KOPT-K1 (cell line): ENCODE measurements around the gene MCM9.
A peak's percentile ranks its signal among the peaks of the same experiment; 100 is the strongest.
"Not testable (repeated sequence)": the region's sequence is repeated elsewhere in the genome, so short reads cannot be mapped to it uniquely, and the experiment has no call there.

Experiments
- H3K27ac ChIP-seq: fragments of 200-600 bp; sonication (generic); 2 replicates; pipeline ENCODE4 v1.5.1; 2016; ENCODE audit warnings: antibody characterized with exemption, mild to moderate bottlenecking, low read depth, low read length; ENCODE audit not compliant: poor library complexity, severe bottlenecking
- H3K36me3 ChIP-seq: fragments of 200-600 bp; sonication (generic); 2 replicates; pipeline ENCODE4 v1.5.1; 2017; ENCODE audit warnings: antibody characterized with exemption, mild to moderate bottlenecking, low read length, moderate library complexity; ENCODE audit not compliant: insufficient read depth
- H3K9me3 ChIP-seq: fragments of 200-600 bp; sonication (generic); 2 replicates; pipeline ENCODE4 v1.5.1; 2017; ENCODE audit warnings: antibody characterized with exemption, low read length, mild to moderate bottlenecking; ENCODE audit not compliant: insufficient read depth, poor library complexity, severe bottlenecking

MCM9 gene

GRCh38 chr6:118830691-118831090 lies 104.3 kb downstream of the MCM9 start:
- Histone ChIP-seq H3K36me3 (peaks cover 27% of the 10 kb centered on the region), H3K27ac (no peak overlapping the region), H3K9me3 (peaks cover 9% of the 10 kb centered on the region)

DNA sequence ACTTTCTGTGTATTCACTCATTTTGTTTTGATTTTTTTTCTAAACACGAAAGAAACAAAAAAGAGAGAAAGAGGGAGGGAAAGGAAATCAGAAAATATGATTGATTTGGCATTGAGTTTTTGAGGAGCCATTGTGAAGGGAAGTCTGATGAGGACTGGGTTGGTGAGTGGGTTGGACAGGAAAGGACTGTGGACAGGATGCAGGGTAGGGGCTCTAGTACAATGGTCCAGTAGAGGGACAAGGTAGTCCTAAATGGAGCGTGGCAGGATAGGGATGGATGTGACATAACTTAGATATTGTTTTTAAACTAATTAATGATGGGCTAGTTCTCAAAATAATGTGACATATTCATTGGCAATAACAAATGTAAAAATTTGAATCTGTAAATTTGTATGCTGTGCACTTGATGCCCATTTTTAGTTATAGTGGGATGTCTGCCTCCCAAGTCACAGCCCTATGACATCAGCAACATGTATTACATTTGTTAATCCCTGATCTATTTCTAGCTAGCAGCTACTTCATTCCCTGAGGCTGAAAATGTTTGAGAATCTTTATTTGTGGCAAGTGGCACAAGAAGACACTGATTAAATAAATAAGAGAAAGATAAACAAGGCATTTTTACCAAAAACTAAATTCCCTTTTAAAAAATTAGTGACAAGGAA lies 105.0 kb downstream of the MCM9 start:
- Histone ChIP-seq H3K9me3 (peaks cover 9% of the 10 kb centered on the region), H3K36me3 (peaks cover 35% of the 10 kb centered on the region), H3K27ac (no peak overlapping the region)

DNA sequence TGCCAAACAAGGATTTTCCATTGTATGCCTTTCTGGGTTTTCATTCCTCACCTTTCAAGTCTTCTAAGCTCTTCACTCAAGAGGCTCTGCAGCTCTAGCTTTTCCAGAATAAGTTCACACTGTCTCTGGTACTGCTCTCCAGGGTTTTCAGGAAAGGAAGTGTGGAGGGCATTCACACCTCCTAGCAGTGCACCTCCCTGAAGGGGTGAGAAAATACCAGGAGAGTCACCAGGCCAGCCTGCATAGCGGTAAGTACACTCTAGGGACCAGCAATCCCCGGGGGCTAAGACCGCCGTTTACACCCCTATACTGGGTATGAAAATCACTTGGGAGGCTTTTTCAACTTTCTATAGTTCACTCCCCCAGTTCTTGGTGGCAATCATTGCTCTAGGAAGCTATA lies 108.9 kb downstream of the MCM9 start:
- Histone ChIP-seq H3K27ac (no peak overlapping the region), H3K9me3 (peaks cover 15% of the 10 kb centered on the region), H3K36me3 (peaks cover 60% of the 10 kb centered on the region)

GRCh38 chr6:118825661-118826060 lies 109.3 kb downstream of the MCM9 start:
- H3K9me3 ChIP-seq = peaks cover 15% of the 10 kb centered on the region
- peaks cover 60% of the 10 kb centered on the region for H3K36me3 ChIP-seq
- H3K27ac ChIP-seq = no peak overlapping the region

DNA sequence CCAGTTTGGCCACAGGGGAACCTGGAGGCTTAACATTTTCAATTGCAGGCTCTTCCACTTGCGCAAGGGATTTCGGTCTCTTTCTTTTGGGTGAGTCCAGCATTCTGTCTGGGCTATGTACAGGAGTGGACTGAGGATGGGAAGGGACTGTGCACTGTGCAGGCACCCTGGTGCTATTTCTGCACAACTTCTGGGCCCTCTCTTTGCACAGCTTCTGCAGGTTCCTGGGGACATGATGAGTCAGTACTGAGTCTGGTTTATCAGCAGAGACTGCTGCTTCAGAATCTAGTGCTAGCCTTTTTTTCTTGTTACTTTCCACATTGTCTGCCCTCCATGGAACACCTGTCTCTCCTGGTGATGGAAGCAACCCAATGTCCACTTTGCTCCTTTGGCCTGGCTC lies 119.5 kb downstream of the MCM9 start:
- H3K36me3 ChIP-seq = peaks cover 19% of the 10 kb centered on the region

DNA sequence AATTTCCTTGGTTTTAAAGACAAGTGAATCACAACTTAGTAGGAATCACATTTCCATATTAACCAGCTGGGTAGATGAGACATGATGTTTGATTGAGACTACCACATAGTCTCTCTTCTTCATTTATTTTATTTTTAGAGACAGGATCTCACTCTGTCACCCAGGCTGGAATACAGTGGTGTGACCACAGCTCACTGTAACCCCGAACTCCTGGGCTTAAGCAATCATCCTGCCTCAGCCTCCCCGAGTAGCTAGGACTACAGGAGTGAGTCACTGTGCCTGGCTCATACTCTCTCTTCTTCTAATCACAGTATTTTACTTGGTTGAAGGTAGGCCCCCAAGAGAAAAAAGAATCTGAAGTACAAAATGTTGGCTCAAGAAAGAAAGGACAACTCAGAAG lies 121.2 kb downstream of the MCM9 start:
- Histone ChIP-seq H3K9me3 (peaks cover 6% of the 10 kb centered on the region), H3K27ac (no peak overlapping the region)

More for the DNA sequence above, 119.5 kb downstream of the MCM9 start:
- Histone ChIP-seq H3K27ac (peak overlapping the region; percentile 23), H3K9me3 (peaks cover 12% of the 10 kb centered on the region)

DNA sequence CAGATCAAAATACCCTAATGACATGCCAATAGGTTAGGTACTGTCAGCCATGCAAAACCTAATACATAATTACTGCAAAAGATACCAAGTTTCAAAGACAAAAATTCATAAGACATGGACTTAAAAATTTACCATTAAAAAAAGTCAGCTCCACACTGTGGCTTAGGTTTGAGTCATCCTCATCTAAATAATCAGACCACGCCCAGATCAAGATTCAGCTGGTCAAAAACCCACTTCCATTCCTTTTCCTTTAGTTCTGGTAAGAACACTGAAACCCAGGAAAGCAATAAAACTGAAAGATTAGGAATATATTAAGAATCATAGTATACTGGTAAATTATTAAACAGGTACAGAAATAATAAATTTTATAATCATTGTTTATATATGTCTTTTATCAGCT lies 122.0 kb downstream of the MCM9 start:
- H3K27ac ChIP-seq = no peak overlapping the region
- peaks cover 6% of the 10 kb centered on the region for H3K9me3 ChIP-seq
- peaks cover 19% of the 10 kb centered on the region for H3K36me3 ChIP-seq

More for the DNA sequence above, 121.2 kb downstream of the MCM9 start:
- H3K36me3 ChIP-seq = peaks cover 19% of the 10 kb centered on the region

GRCh38 chr6:118810420-118811027 lies 124.4 kb downstream of the MCM9 start:
- H3K9me3 ChIP-seq = peaks cover 6% of the 10 kb centered on the region
- H3K36me3 ChIP-seq = peaks cover 12% of the 10 kb centered on the region
- peak overlapping the region; percentile 73 for H3K27ac ChIP-seq

- no peaks in the 10 kb centered on the region; the same call in 1 of the 2 replicates for H3K36me3 ChIP-seq
- peaks cover 6% of the 10 kb centered on the region for H3K9me3 ChIP-seq
- H3K27ac ChIP-seq = peak overlapping the region; percentile 73
Measured at GRCh38 chr6:118808793-118809638, 125.9 kb downstream of the MCM9 start.

DNA sequence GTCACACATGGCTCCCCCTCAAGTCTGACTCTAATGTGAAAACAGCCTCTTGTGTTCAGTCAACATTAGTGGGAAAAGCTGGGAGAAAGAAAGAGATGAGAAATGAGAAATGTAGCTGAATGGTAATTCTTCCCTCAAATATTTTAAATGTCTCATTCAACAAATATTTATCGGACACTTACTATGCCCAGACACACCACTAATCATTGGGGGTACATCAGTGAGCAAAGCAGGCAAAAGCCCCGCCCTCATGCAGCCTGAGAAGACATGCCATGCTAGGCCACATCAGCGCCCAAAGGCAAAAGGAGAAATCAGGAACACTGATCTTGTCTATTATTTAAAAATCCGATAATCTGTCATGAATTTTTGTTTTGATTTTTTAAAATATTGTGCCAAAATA lies 130.9 kb downstream of the MCM9 start:
- Histone ChIP-seq H3K27ac (no peak overlapping the region), H3K9me3 (no peaks in the 10 kb centered on the region), H3K36me3 (no peaks in the 10 kb centered on the region)

GRCh38 chr6:118801257-118801656 lies 133.7 kb downstream of the MCM9 start:
- Histone ChIP-seq H3K36me3 (no peaks in the 10 kb centered on the region), H3K27ac (no peak overlapping the region), H3K9me3 (no peaks in the 10 kb centered on the region)

DNA sequence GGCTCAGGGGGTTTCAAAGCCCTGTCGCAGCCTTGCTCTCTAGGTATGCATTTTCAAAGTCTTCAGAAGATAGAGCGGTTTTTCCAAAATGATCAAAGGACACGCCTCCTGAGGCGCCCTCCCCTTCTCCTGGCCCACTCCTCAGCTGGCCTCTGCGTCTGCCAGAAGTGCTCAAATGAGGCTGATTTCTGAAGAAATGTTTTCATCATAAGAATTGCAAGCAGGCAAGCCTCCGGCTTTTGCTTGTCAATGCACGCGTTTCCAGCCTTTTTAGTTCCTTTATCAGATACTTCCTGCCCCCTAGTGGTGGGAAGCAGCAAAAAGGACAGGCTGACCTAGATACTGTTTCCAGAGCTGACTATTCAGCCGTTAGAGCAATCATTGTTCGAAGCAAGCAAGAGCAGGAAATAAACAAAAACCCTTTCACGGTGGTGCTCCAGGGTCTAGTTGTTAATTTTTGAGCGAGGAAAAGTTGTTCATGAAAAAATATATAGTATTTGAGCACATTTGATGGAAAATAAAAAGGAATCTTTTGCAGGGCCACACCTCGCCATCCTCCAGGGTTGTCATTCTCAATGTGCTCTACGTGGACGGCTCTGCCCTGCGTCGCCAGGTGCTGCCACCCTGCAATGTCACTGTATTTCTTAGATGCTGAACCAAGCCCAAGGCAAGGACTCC lies 134.4 kb downstream of the MCM9 start:
- Histone ChIP-seq H3K9me3 (no peaks in the 10 kb centered on the region), H3K27ac (peak overlapping the region; percentile 50), H3K36me3 (no peaks in the 10 kb centered on the region)

DNA sequence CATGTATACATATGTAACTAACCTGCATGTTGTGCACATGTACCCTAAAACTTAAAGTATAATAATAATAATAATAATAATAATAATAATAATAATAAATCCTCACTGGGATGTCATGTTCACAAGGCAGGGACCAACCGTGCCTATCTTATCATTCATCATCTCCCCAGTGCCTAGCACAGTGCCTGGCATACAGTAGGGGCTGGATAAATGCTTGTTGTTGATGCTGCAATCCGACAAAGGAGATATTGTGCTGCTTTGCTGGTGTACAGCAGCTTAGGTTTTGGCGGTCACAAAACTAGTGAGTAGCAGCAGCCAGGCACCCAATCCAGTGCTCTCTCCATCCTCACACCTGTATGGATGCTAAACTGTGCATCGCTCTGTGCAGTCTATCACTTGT lies 135.1 kb downstream of the MCM9 start:
- no peaks in the 10 kb centered on the region for H3K9me3 ChIP-seq
- peak overlapping the region; percentile 50 for H3K27ac ChIP-seq

DNA sequence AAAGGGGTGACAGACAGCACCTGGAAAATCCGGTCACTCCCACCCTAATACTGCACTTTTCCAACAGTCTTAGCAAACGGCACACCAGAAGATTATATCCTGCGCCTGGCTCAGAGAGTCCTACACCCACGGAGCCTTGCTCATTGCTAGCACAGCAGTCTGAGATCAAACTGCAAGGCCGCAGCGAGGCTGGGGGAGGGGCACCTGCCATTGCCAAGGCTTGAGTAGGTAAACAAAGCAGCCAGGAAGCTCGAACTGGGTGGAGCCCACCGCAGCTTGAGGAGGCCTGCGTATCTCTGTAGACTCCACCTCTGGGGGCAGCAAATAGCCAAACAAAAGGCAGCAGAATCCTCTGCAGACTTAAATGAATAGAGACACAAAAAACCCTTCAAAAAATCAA lies 138.4 kb downstream of the MCM9 start:
- H3K9me3 ChIP-seq = not testable (repeated sequence)

More for the DNA sequence above, 135.1 kb downstream of the MCM9 start:
- no peaks in the 10 kb centered on the region for H3K36me3 ChIP-seq

GRCh38 chr6:118791499-118791898 lies 143.5 kb downstream of the MCM9 start:
- Histone ChIP-seq H3K9me3 (no peaks in the 10 kb centered on the region), H3K27ac (no peak overlapping the region), H3K36me3 (no peaks in the 10 kb centered on the region)

More for the DNA sequence above, 138.4 kb downstream of the MCM9 start:
- H3K27ac ChIP-seq = peak overlapping the region; percentile 70
- H3K36me3 ChIP-seq = not testable (repeated sequence)
